Neural cell (in vitro differentiated cells): ENCODE measurements around the gene CFAP20DC.

Experiments
- EZH2 ChIP-seq: fragments of 200-600, 300-800 bp; shearing (Covaris generic), sonication (generic); IDR thresholded peaks from 2 replicates; pipeline ENCODE4 v1.6.1; 2014; ENCODE audit warnings: antibody characterized with exemption, low read length, borderline replicate concordance, mild to moderate bottlenecking; ENCODE audit not compliant: insufficient read depth, poor library complexity, severe bottlenecking
- POLR2AphosphoS5 ChIP-seq: IDR thresholded peaks from 2 replicates; pipeline ENCODE4 v1.6.1; 2012
- RAD21 ChIP-seq: fragments of 450-650 bp; conservative IDR thresholded peaks from 2 replicates; pipeline ENCODE4 v1.6.1; 2014; ENCODE audit warnings: antibody characterized with exemption, mild to moderate bottlenecking, moderate library complexity
- SMC3 ChIP-seq: fragments of 450-650 bp; conservative IDR thresholded peaks from 2 replicates; pipeline ENCODE4 v1.6.1; 2014; ENCODE audit warnings: antibody characterized with exemption, mild to moderate bottlenecking, moderate library complexity; ENCODE audit not compliant: poor library complexity
- TAF1 ChIP-seq: IDR thresholded peaks from 2 replicates; pipeline ENCODE4 v1.6.1; 2012; ENCODE audit warnings: low read depth
- TF ChIP-seq, protein P1 (sequence below): fragments of 450-650 bp; IDR thresholded peaks from 2 replicates; pipeline ENCODE4 v1.5.1; 2014; ENCODE audit warnings: antibody characterized with exemption, mild to moderate bottlenecking, moderate library complexity; ENCODE audit not compliant: poor library complexity, severe bottlenecking

DNA sequence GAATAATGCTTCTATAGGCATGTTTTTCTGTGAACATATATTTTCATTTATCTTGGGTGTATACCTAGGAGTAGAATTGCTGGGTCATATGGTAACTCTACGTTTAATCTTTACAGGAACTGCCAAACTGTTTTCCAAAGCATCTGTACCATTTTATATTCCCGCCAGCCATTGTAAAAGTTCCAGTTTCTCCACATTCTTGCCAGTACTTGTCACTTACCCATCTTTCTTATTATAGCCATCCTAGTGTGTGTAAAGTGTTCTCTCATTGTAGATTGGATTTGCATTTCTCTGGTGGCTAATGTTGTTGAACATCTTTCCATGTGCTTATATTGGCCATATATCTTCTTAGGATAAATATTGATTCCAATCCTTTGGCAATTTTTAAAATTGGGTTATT is 31.2 kb upstream of the CFAP20DC start:
- TF ChIP-seq SMC3 = no peak
- TF ChIP-seq, protein P1, sequence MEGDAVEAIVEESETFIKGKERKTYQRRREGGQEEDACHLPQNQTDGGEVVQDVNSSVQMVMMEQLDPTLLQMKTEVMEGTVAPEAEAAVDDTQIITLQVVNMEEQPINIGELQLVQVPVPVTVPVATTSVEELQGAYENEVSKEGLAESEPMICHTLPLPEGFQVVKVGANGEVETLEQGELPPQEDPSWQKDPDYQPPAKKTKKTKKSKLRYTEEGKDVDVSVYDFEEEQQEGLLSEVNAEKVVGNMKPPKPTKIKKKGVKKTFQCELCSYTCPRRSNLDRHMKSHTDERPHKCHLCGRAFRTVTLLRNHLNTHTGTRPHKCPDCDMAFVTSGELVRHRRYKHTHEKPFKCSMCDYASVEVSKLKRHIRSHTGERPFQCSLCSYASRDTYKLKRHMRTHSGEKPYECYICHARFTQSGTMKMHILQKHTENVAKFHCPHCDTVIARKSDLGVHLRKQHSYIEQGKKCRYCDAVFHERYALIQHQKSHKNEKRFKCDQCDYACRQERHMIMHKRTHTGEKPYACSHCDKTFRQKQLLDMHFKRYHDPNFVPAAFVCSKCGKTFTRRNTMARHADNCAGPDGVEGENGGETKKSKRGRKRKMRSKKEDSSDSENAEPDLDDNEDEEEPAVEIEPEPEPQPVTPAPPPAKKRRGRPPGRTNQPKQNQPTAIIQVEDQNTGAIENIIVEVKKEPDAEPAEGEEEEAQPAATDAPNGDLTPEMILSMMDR = no peak
- TF ChIP-seq TAF1 = no peak
- TF ChIP-seq RAD21 = no peak
- TF ChIP-seq EZH2 = no peak
- TF ChIP-seq POLR2AphosphoS5 = no peak
